Spinal cord (tissue), 10 donors: ENCODE measurements around the gene SRSF4. TPM values are rescaled to one million over a fixed set of nuclear protein-coding genes. Genes with fewer than 3 reads are reported as not detected.
A peak's percentile ranks its signal among the peaks of the same experiment; 100 is the strongest.

Experiments
- DNase-seq, 6 donors: peaks; one replicate each; pipeline versions ENCODE4 v3.0.0 to v3.0.0-alpha.2; 2013 to 2015; ENCODE audit warnings: low spot score in 6 of 6, low read depth in 4 of 6
- H3K27ac ChIP-seq: one replicate; pipeline ENCODE4 v1.5.1; 2013; ENCODE audit warnings: low read depth, low read length, control low read depth
- H3K27me3 ChIP-seq: one replicate; pipeline ENCODE4 v1.6.1; 2013; ENCODE audit warnings: low read length; ENCODE audit not compliant: control insufficient read depth, insufficient read depth
- H3K36me3 ChIP-seq: one replicate; pipeline ENCODE4 v1.6.1; 2013; ENCODE audit warnings: low read length; ENCODE audit not compliant: control insufficient read depth, insufficient read depth
- H3K4me1 ChIP-seq: one replicate; pipeline ENCODE4 v1.6.1; 2013; ENCODE audit warnings: low read length; ENCODE audit not compliant: control insufficient read depth, insufficient read depth
- H3K4me3 ChIP-seq: one replicate; pipeline ENCODE4 v1.5.1; 2013; ENCODE audit warnings: low read depth, low read length, control low read depth
- H3K9me3 ChIP-seq: one replicate; pipeline ENCODE4 v1.6.1; 2013; ENCODE audit warnings: low read length; ENCODE audit not compliant: control insufficient read depth, insufficient read depth
- WGBS: methylation state at CpG from one replicate; pipeline ENCODE4 v1.1.5; 2013; ENCODE audit warnings: missing lambda C conversion rate; ENCODE audit not compliant: insufficient coverage; 5-methylcytosine and 5-hydroxymethylcytosine counted together
- polyA plus RNA-seq, 2 donors: library from polyadenylated mRNA; unstranded; fragments of 120-200 nt; gene quantifications; one replicate each; pipeline ENCODE4 v1.2.1, GENCODE V29; 2013; ENCODE audit not compliant: insufficient read length in 2 of 2
- total RNA-seq, 2 donors: library from RNA; depleted of rRNA in 1 of 2; stranded (reverse); fragments of 120-200 nt in 1 of 2; fragments of >200 nt in 1 of 2; gene quantifications; one replicate each; pipeline versions ENCODE4 v1.2.3 to v1.2.4, GENCODE V29; 2013 to 2014
- donor health status: healthy.

Gene SRSF4
- total and polyA plus RNA-seq, 4 donors = 36.6 to 117 (median 78.7) TPM

- Histone ChIP-seq H3K9me3 (no peaks in the 10 kb centered on the region), H3K4me3 (no peak overlapping the region), H3K27ac (no peak overlapping the region), H3K4me1 (peaks cover 4% of the 10 kb centered on the region), H3K27me3 (no peaks in the 10 kb centered on the region), H3K36me3 (peaks cover 8% of the 10 kb centered on the region)
- 29% methylated on average over 1 of the region's 3 CpGs for WGBS
- peak in 2 of 6 donors; percentile 14 to 16 for DNase-seq
These were observed 10.6 kb downstream of the SRSF4 start for GRCh38 chr1:29171089-29171488.

- WGBS = no CpG with 5 or more reads among the region's 3 CpGs
- Histone ChIP-seq H3K4me1 (peaks cover 4% of the 10 kb centered on the region), H3K36me3 (peaks cover 8% of the 10 kb centered on the region), H3K4me3 (no peak overlapping the region), H3K27me3 (no peaks in the 10 kb centered on the region), H3K9me3 (no peaks in the 10 kb centered on the region), H3K27ac (no peak overlapping the region)
- no peak for DNase-seq
These were observed 11.7 kb downstream of the SRSF4 start for GRCh38 chr1:29169976-29170375.

GRCh38 chr1:29167904-29168303, 13.8 kb downstream of the SRSF4 start:
- Histone ChIP-seq H3K9me3 (no peaks in the 10 kb centered on the region), H3K27ac (no peak overlapping the region), H3K4me3 (no peak overlapping the region), H3K27me3 (no peaks in the 10 kb centered on the region), H3K4me1 (peaks cover 7% of the 10 kb centered on the region), H3K36me3 (peaks cover 8% of the 10 kb centered on the region)
- 89% methylated on average over 1 of the region's 9 CpGs for whole genome bisulfite sequencing
- DNase-seq = no peak

DNA sequence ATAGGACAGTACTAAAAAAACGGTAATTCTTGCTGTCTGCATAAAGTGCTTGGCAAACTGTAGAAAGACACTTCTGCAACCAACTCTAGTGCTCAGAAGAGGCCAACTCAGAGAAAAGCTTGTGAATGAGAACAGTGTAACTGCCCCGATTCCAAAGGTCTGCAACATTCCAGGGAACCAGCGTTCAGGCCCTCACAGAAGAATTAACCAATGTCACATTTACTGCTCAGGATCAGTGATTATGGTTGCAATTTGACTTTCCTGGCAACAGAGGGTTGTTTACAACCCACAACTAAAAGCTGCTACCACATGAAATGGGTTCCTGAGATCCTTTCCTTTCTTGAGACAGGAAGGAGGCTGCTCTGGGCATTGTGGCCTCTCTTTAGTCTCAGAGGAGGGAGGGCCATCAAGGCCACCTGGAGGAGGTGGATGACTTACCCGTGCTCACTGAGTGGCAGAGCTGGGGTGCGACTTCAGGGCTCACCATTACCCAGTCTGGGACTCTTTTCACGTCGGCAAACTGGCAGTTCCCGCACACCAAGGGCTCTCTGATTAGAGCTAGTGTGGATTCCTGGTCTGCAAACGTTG, 15.3 kb downstream of the SRSF4 start:
- no peak overlapping the region for H3K4me3 ChIP-seq
- H3K4me1 ChIP-seq = peaks cover 9% of the 10 kb centered on the region
- no peak overlapping the region for H3K27ac ChIP-seq
- no peak for DNase-seq
- peaks cover 8% of the 10 kb centered on the region for H3K36me3 ChIP-seq
- H3K9me3 ChIP-seq = no peaks in the 10 kb centered on the region
- no peaks in the 10 kb centered on the region for H3K27me3 ChIP-seq
- WGBS = 61% methylated on average over 7 of the region's 9 CpGs

DNA sequence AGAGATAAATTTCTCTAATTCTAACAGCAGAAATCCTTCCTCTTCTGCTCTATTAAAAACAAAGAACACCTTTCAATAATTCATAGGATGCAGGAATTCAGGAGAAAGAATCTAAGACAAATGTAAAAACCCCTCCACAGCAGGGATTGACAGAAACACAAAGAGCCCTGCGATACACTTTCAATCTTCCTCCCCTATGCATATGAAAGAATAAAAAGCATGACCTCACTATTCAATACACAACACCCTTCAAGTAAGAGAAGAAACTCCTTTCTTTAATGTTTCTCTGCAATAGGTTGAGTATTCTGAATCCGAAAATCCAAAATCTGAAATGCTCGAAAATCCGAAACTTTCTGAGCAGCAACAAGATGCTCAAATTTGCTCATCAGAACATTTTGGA, 17.1 kb downstream of the SRSF4 start:
- 89% methylated on average over 2 of the region's 4 CpGs for WGBS
- Histone ChIP-seq H3K4me3 (no peak overlapping the region), H3K36me3 (peaks cover 8% of the 10 kb centered on the region), H3K4me1 (peaks cover 9% of the 10 kb centered on the region), H3K27ac (no peak overlapping the region), H3K27me3 (no peaks in the 10 kb centered on the region), H3K9me3 (no peaks in the 10 kb centered on the region)
- no peak for DNase-seq

- Histone ChIP-seq H3K9me3 (no peaks in the 10 kb centered on the region), H3K4me1 (peaks cover 9% of the 10 kb centered on the region), H3K36me3 (peaks cover 22% of the 10 kb centered on the region), H3K4me3 (no peak overlapping the region), H3K27ac (no peak overlapping the region), H3K27me3 (no peaks in the 10 kb centered on the region)
- 69% methylated on average over 7 of the region's 9 CpGs for WGBS
- DNase-seq = no peak
These were observed 19.1 kb downstream of the SRSF4 start for GRCh38 chr1:29162476-29163138.

GRCh38 chr1:29162025-29162424, 19.7 kb downstream of the SRSF4 start:
- H3K4me1 ChIP-seq = peaks cover 9% of the 10 kb centered on the region
- no peak overlapping the region for H3K4me3 ChIP-seq
- no CpG with 5 or more reads among the region's 4 CpGs for WGBS
- DNase-seq = peak in 1 of 6 donors; percentile 74
- no peak overlapping the region for H3K27ac ChIP-seq
- H3K9me3 ChIP-seq = no peaks in the 10 kb centered on the region
- no peaks in the 10 kb centered on the region for H3K27me3 ChIP-seq
- peaks cover 22% of the 10 kb centered on the region for H3K36me3 ChIP-seq

- Histone ChIP-seq H3K27ac (no peak overlapping the region), H3K9me3 (no peaks in the 10 kb centered on the region), H3K4me1 (peaks cover 6% of the 10 kb centered on the region), H3K27me3 (no peaks in the 10 kb centered on the region), H3K36me3 (peaks cover 29% of the 10 kb centered on the region), H3K4me3 (no peak overlapping the region)
- no peak for DNase-seq
- WGBS = 100% methylated on average over 2 of the region's 3 CpGs
These were observed 21.9 kb downstream of the SRSF4 start for GRCh38 chr1:29159773-29160172.

- no peaks in the 10 kb centered on the region for H3K9me3 ChIP-seq
- H3K4me1 ChIP-seq = peaks cover 2% of the 10 kb centered on the region
- peaks cover 51% of the 10 kb centered on the region for H3K36me3 ChIP-seq
- no peak for DNase-seq
- WGBS = no CpG with 5 or more reads among the region's 3 CpGs
- no peak overlapping the region for H3K27ac ChIP-seq
- H3K27me3 ChIP-seq = no peaks in the 10 kb centered on the region
- H3K4me3 ChIP-seq = no peak overlapping the region
These were observed 24.5 kb downstream of the SRSF4 start for GRCh38 chr1:29157269-29157601.

GRCh38 chr1:29156543-29157268, 25.0 kb downstream of the SRSF4 start:
- no peaks in the 10 kb centered on the region for H3K27me3 ChIP-seq
- no peaks in the 10 kb centered on the region for H3K9me3 ChIP-seq
- H3K4me1 ChIP-seq = peaks cover 2% of the 10 kb centered on the region
- DNase-seq = peak in 2 of 6 donors; percentile 19 to 53
- peaks cover 57% of the 10 kb centered on the region for H3K36me3 ChIP-seq
- no peak overlapping the region for H3K27ac ChIP-seq
- no peak overlapping the region for H3K4me3 ChIP-seq
- WGBS = 59% methylated on average over 9 of the region's 10 CpGs
